B cell (primary cell): ENCODE results near the gene ARHGAP6. TPM values are rescaled to one million over a fixed set of nuclear protein-coding genes. Genes with fewer than 3 reads are reported as not detected.

Experiments used
- ATAC-seq: fragments of 200-7000 bp; cut with Tn5 transposase; one replicate; pipeline ENCODE4 v1.10.0; 2021; ENCODE audit warnings: low read depth, mild to moderate bottlenecking, moderate number of reproducible peaks, moderate library complexity
- CTCF ChIA-PET: fragments of 350-600 bp; sonication (Branson Sonifier 250); formaldehyde crosslinking; loops from one replicate; lab custom pipeline; 2021; ENCODE audit warnings: antibody characterized with exemption, inconsistent platforms; lab: Charles Lee
- POLR2A ChIA-PET: fragments of 350-600 bp; sonication (Branson Sonifier 250); formaldehyde crosslinking; loops from one replicate; lab custom pipeline; 2021; ENCODE audit warnings: antibody characterized with exemption; lab: Charles Lee
- DNase-seq: peaks from one replicate; pipeline ENCODE4 v3.0.0; 2013
- H2AFZ ChIP-seq: 2 replicates; pipeline ENCODE4 v1.6.1; 2012; ENCODE audit warnings: mild to moderate bottlenecking, low read depth, low read length; ENCODE audit not compliant: insufficient read depth, poor library complexity, severe bottlenecking
- H3K27ac ChIP-seq, 2 donors: 1 replicate in 1 of 2; 2 replicates in 1 of 2; pipeline ENCODE4 v1.5.1; 2012 to 2013; ENCODE audit warnings: low read length in 2 of 2, mild to moderate bottlenecking in 2 of 2, moderate library complexity in 1 of 2
- H3K27me3 ChIP-seq, 4 experiments: fragments of 200-600 bp in 1 of 4; sonication (generic) in 1 of 4; replicated peaks in 1 of 4; 1 replicate in 2 of 4; 2 replicates in 2 of 4; pipeline versions ENCODE4 v1.6.1 to v1.7.0; 2013 to 2016; ENCODE audit warnings: low read length in 3 of 4, mild to moderate bottlenecking in 2 of 4, mixed read lengths in 1 of 4, moderate library complexity in 1 of 4; ENCODE audit not compliant: insufficient read depth in 4 of 4, control insufficient read depth in 3 of 4; ENCODE audit errors: control extremely low read depth in 1 of 4
- H3K36me3 ChIP-seq, 2 experiments: replicated peaks in 1 of 2; 1 replicate in 1 of 2; 2 replicates in 1 of 2; pipeline versions ENCODE4 v1.6.1 to v1.7.1; 2013; ENCODE audit warnings: low read length in 1 of 2; ENCODE audit not compliant: insufficient read depth in 2 of 2, control insufficient read depth in 1 of 2; ENCODE audit errors: control extremely low read depth in 1 of 2, extremely low read depth in 1 of 2
- H3K4me1 ChIP-seq, 2 donors: fragments of 200-600 bp in 1 of 2; sonication (generic) in 1 of 2; 1 replicate in 1 of 2; 2 replicates in 1 of 2; pipeline versions ENCODE4 v1.5.1 to v1.6.1; 2013 to 2017; ENCODE audit warnings: low read length in 2 of 2; ENCODE audit not compliant: control insufficient read depth in 2 of 2, insufficient read depth in 2 of 2
- H3K4me2 ChIP-seq: replicated peaks from 2 replicates; pipeline ENCODE3; 2012; ENCODE audit warnings: mild to moderate bottlenecking, low read depth, low read length; ENCODE audit not compliant: poor library complexity, severe bottlenecking
- H3K4me3 ChIP-seq, 5 experiments: fragments of 200-600 bp in 1 of 5; sonication (generic) in 1 of 5; 1 replicate in 3 of 5; 2 replicates in 2 of 5; pipeline versions ENCODE4 v1.5.1 to v1.7.0; 2011 to 2016; ENCODE audit warnings: low read length in 4 of 5, mild to moderate bottlenecking in 4 of 5, low read depth in 2 of 5, control low read depth in 1 of 5, moderate library complexity in 1 of 5; ENCODE audit not compliant: insufficient read depth in 1 of 5; ENCODE audit errors: control extremely low read depth in 1 of 5, extremely low read depth in 1 of 5
- H3K79me2 ChIP-seq: fragments of 200-600 bp; sonication (generic); one replicate; pipeline ENCODE4 v1.6.0; 2016; ENCODE audit warnings: low read length; ENCODE audit not compliant: control insufficient read depth, insufficient read depth
- H3K9ac ChIP-seq: fragments of 200-600 bp; sonication (generic); 2 replicates; pipeline ENCODE4 v1.6.1; 2017; ENCODE audit warnings: mild to moderate bottlenecking, low read length, moderate library complexity
- H3K9me3 ChIP-seq, 3 donors: one replicate each; pipeline versions ENCODE4 v1.6.1 to v1.7.1; 2013; ENCODE audit warnings: low read length in 2 of 3; ENCODE audit not compliant: control insufficient read depth in 2 of 3, insufficient read depth in 1 of 3; ENCODE audit errors: control extremely low read depth in 1 of 3
- H4K20me1 ChIP-seq: 2 replicates; pipeline ENCODE4 v1.6.0; 2012; ENCODE audit warnings: mild to moderate bottlenecking, low read length; ENCODE audit not compliant: insufficient read depth, control insufficient read depth, poor library complexity, severe bottlenecking
- H3K27ac Mint-ChIP-seq: one replicate; pipeline ENCODE4 v1.8.0; 2021; ENCODE audit warnings: mixed read lengths
- H3K27me3 Mint-ChIP-seq: one replicate; pipeline ENCODE4 v1.8.0; 2021; ENCODE audit warnings: mixed read lengths
- H3K4me1 Mint-ChIP-seq: one replicate; pipeline ENCODE4 v1.8.0; 2021; ENCODE audit warnings: mixed read lengths
- H3K4me3 Mint-ChIP-seq: one replicate; pipeline ENCODE4 v1.8.0; 2021; ENCODE audit warnings: mixed read lengths
- H3K9me3 Mint-ChIP-seq: one replicate; pipeline ENCODE4 v1.8.0; 2022; ENCODE audit warnings: mixed read lengths; ENCODE audit not compliant: insufficient read depth
- EZH2 ChIP-seq: IDR thresholded peaks from 2 replicates; pipeline ENCODE4 v1.6.1; 2012; ENCODE audit warnings: borderline replicate concordance, low read depth, mild to moderate bottlenecking, moderate library complexity, low read length; ENCODE audit not compliant: insufficient read depth, poor library complexity, severe bottlenecking
- WGBS: methylation state at CpG from one replicate; pipeline ENCODE4 v1.1.5; 2013; ENCODE audit warnings: missing lambda C conversion rate; ENCODE audit not compliant: insufficient coverage; 5-methylcytosine and 5-hydroxymethylcytosine counted together
- intact Hi-C: fragments of 100-400 bp; cut with micrococcal nuclease; formaldehyde crosslinking; loops from one replicate; pipeline ENCODE4 v1.10.0; 2022
- polyA plus RNA-seq: library from polyadenylated mRNA; depleted of rRNA; stranded (reverse); fragments of >200 nt; gene quantifications from 2 replicates; pipeline ENCODE4 v1.2.3, GENCODE V29; 2012
- total RNA-seq, 2 donors: library from RNA; stranded (reverse); fragments of 120-200 nt in 1 of 2; gene quantifications; 1 replicate in 1 of 2; 2 replicates in 1 of 2; pipeline versions ENCODE4 v1.2.3 to v1.2.4, GENCODE V29; 2013 to 2022
- TF ChIP-seq, protein P1 (sequence below): fragments of 200-600 bp; IDR thresholded peaks from one replicate; pipeline ENCODE4 v1.8.0; 2022; ENCODE audit warnings: antibody characterized with exemption, mild to moderate bottlenecking

ARHGAP6 gene
- total and polyA plus RNA-seq, 2 donors (not counting 1 experiment from before 2014, with no cell fraction given) = 1.6 to 2.6 TPM

DNA sequence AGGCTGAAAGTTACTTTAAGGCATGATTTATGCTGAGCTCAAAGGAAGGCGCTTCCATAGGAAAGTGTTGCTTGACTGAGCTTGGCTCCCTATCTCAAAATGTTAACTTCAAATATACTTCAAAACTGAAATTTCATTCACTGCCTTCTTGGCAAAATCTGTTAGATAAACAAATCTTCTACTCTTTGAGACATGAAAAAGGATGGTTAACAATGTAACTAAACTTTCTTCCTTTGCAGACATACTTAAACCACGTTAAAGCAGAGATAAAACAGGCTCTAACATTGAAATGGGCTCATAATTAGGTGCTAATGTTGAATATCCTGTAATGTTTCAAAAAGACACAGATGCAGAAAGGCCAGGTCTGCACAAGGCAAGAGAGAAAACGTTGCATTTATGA is 262.1 kb downstream of the ARHGAP6 start:
- intact Hi-C loops = no loop called here
- Histone ChIP-seq H3K27me3 (no peaks in the 10 kb centered on the region), H3K27ac (no peak overlapping the region), H3K36me3 (no peaks in the 10 kb centered on the region), H3K9ac (no peak overlapping the region), H2AFZ (no peak overlapping the region), H3K4me1 (no peaks in the 10 kb centered on the region), H3K79me2 (no peaks in the 10 kb centered on the region), H3K4me3 (no peak overlapping the region), H3K9me3 (no peaks in the 10 kb centered on the region), H4K20me1 (no peaks in the 10 kb centered on the region), H3K4me2 (no peak overlapping the region)
- Mint-ChIP-seq H3K27me3 (peaks cover 5% of the 10 kb centered on the region), H3K9me3 (no peaks in the 10 kb centered on the region), H3K4me1 (no peaks in the 10 kb centered on the region), H3K4me3 (no peak overlapping the region), H3K27ac (no peak overlapping the region)
- no CpG with 5 or more reads among the region's 3 CpGs for WGBS
- POLR2A ChIA-PET = no interaction called here
- TF ChIP-seq, protein P1, sequence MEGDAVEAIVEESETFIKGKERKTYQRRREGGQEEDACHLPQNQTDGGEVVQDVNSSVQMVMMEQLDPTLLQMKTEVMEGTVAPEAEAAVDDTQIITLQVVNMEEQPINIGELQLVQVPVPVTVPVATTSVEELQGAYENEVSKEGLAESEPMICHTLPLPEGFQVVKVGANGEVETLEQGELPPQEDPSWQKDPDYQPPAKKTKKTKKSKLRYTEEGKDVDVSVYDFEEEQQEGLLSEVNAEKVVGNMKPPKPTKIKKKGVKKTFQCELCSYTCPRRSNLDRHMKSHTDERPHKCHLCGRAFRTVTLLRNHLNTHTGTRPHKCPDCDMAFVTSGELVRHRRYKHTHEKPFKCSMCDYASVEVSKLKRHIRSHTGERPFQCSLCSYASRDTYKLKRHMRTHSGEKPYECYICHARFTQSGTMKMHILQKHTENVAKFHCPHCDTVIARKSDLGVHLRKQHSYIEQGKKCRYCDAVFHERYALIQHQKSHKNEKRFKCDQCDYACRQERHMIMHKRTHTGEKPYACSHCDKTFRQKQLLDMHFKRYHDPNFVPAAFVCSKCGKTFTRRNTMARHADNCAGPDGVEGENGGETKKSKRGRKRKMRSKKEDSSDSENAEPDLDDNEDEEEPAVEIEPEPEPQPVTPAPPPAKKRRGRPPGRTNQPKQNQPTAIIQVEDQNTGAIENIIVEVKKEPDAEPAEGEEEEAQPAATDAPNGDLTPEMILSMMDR = no peak
- no peak for TF ChIP-seq EZH2
- no peak for ATAC-seq
- CTCF ChIA-PET = no interaction called here
- DNase-seq = no peak

DNA sequence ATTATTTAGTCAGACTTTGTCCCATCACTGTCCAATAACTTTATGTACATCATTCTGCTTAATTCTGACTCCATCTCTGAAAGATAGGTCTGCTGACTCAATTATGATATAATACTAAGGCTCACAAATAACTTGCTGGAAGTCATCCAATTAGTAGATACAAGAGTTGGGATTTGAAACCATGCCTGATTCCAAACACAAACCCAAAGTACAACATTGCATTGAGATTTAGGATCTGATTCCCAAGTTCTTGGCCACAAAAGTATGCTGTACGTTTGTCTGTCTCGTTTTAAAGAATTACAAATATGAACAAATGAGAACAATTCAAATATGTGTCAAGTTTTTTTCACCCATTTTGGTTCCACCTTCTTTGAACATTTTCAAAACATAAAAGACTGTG is 263.8 kb downstream of the ARHGAP6 start:
- Histone ChIP-seq H3K4me3 (no peak overlapping the region), H3K27ac (no peak overlapping the region), H4K20me1 (no peaks in the 10 kb centered on the region), H3K36me3 (no peaks in the 10 kb centered on the region), H3K4me1 (no peaks in the 10 kb centered on the region), H3K9me3 (no peaks in the 10 kb centered on the region), H2AFZ (no peak overlapping the region), H3K79me2 (no peaks in the 10 kb centered on the region), H3K4me2 (no peak overlapping the region), H3K27me3 (no peaks in the 10 kb centered on the region), H3K9ac (no peak overlapping the region)
- DNase-seq = no peak
- no CpG with 5 or more reads among the region's 2 CpGs for whole genome bisulfite sequencing
- H3K27ac Mint-ChIP-seq = no peak overlapping the region
- H3K9me3 Mint-ChIP-seq = no peaks in the 10 kb centered on the region
- CTCF ChIA-PET = no interaction called here
- no peak overlapping the region for H3K4me3 Mint-ChIP-seq
- intact Hi-C loops = no loop called here
- H3K27me3 Mint-ChIP-seq = peaks cover 5% of the 10 kb centered on the region
- H3K4me1 Mint-ChIP-seq = no peaks in the 10 kb centered on the region
- ATAC-seq = no peak
- POLR2A ChIA-PET = no interaction called here
- TF ChIP-seq EZH2 = no peak
- TF ChIP-seq, protein P1 = no peak
